ENCODE data around the gene TSSC4.

TSSC4 gene

DNA sequence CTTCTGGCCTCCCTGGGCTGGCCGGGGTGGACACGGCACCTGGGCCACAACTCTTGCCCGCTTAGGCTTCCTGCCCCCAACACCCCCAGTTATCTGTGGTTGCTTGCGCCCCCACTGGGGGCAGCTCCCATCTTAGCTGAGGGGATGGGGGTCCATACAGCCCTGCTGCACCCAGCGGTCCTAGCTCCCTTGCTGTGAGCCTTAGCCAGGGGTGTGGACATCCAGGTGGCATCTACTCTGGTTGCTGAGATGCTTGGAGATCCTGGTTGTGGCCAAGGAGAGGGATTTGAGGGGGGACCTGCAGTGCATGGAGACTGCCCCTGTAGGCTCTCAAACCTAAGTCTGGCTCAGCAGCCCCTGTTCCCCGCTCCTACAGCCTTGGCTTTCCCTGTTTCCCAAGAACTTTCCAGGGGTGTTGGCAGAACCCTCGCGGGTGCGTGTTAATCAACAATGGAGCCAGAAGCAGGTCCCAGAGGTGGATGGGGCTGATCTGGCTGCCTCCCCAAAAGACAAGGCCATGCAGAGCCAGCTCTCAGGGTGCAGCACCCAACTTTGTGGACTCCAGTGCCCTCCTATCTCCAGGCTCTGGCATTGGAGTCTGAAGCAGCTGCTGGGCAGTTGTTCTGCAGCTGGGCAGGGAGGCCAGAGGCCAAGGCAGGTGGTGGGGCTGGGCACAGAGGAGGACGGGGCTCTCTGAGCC, 47.6 kb downstream of the TSSC4 start:
- DNase-seq (ENCODE audit: low read depth in 3 of 3): no peak

GRCh38 chr11:2448661-2449547, 48.4 kb downstream of the TSSC4 start:
- no peak for DNase-seq (ENCODE audit: low read depth in 3 of 3)

DNA sequence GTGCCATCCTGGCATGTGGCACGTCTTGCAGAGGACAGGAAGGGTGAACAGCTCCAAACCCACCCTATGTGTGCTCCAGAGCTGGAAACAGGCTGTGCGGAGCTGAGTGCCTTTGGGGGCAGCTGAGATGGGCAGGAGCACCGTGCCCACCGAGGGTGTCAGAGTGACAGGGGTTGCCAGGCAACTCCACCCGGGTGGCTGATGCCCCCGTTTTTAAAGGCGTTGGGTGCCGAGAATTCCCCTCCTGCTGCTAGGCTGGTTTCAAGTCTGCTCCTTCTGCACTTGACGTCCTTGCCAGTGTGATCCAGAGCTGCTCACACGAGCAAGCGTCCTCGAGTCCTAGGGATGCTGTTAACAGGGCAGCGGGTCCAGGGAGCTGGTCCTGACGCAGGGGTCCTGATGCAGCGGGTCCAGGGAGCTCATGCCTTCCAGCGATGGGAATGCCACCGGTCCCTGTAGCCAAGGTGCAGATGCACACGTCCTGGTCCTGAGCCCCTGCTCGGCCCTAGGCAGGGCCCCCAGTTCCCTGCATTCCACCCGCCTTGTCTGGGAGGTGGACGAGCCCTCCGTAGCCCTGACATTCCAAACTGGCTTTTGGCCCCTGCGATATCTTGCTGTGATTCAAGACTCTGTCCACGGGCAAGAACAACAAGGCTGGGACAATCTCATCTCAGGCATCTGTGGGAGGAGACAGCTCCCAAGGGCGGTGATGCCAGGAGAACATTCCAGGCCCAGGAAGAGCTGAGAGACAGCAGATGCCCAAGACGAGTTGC, 49.2 kb downstream of the TSSC4 start:
- DNase-seq (ENCODE audit: low read depth in 3 of 3): no peak

GRCh38 chr11:2450321-2451041, 49.9 kb downstream of the TSSC4 start:
- no peak for DNase-seq (ENCODE audit: low read depth in 3 of 3)

- no peak for DNase-seq (ENCODE audit: low read depth in 3 of 3)
These were observed 50.8 kb downstream of the TSSC4 start for GRCh38 chr11:2451336-2451735.

DNA sequence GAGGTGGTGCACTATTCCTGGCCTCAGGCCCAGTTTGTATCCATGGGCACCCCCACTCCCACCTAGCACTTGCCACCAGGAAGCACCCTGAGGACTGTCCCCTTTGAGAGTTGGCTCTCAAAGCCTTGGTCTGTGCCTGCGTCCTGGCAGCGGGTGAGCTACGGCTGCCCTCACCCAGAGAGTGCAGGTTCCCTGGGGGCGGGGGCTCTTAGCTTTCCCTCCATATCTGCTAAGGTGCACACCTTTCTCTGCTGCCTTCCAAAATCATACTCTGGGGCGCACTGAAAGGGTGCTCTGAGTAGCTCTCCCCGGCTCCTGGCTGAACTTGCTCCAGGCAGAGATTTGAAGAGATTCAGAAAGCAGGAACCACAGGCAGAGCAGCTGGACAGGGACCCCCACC, 51.4 kb downstream of the TSSC4 start:
- no peak for DNase-seq (ENCODE audit: low read depth in 3 of 3)

GRCh38 chr11:2452321-2453012, 51.9 kb downstream of the TSSC4 start:
- no peak for DNase-seq (ENCODE audit: low read depth in 3 of 3)

- no peak for DNase-seq (ENCODE audit: low read depth in 3 of 3)
These were observed 52.9 kb downstream of the TSSC4 start for GRCh38 chr11:2453436-2453835.
